ENCODE measurements around the gene TNFRSF8. TPM values are rescaled to one million over a fixed set of nuclear protein-coding genes. Genes with fewer than 3 reads are reported as not detected.
"Not testable (repeated sequence)": the region's sequence is repeated elsewhere in the genome, so short reads cannot be mapped to it uniquely, and the experiment has no call there.

Gene TNFRSF8
- total RNA-seq, 1 donor from 2014 or later: 1.8 TPM

- peak; percentile 74 for ATAC-seq
- no peaks in the 10 kb centered on the region for H3K36me3 ChIP-seq
- TF ChIP-seq, protein P1, sequence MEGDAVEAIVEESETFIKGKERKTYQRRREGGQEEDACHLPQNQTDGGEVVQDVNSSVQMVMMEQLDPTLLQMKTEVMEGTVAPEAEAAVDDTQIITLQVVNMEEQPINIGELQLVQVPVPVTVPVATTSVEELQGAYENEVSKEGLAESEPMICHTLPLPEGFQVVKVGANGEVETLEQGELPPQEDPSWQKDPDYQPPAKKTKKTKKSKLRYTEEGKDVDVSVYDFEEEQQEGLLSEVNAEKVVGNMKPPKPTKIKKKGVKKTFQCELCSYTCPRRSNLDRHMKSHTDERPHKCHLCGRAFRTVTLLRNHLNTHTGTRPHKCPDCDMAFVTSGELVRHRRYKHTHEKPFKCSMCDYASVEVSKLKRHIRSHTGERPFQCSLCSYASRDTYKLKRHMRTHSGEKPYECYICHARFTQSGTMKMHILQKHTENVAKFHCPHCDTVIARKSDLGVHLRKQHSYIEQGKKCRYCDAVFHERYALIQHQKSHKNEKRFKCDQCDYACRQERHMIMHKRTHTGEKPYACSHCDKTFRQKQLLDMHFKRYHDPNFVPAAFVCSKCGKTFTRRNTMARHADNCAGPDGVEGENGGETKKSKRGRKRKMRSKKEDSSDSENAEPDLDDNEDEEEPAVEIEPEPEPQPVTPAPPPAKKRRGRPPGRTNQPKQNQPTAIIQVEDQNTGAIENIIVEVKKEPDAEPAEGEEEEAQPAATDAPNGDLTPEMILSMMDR (IDR thresholded peaks at IDR 0.05): no peak
- no peaks in the 10 kb centered on the region for H3K4me1 ChIP-seq
- H3K27me3 ChIP-seq: no peaks in the 10 kb centered on the region
- no peaks in the 10 kb centered on the region for H3K9me3 ChIP-seq
- intact Hi-C loops (cut with DNase I): no loop called here
- no peak overlapping the region for H3K27ac ChIP-seq
- H3K4me3 ChIP-seq: no peak overlapping the region
- DNase-seq: no peak
These were observed 22.5 kb upstream of the TNFRSF8 start for GRCh38 chr1:12040457-12041051.

- DNase-seq; H3K9me3 ChIP-seq; H3K4me3 ChIP-seq; intact Hi-C loops (cut with DNase I); H3K27me3 ChIP-seq; H3K36me3 ChIP-seq; H3K27ac ChIP-seq; H3K4me1 ChIP-seq; ATAC-seq: not testable (repeated sequence)
These were observed 18.8 kb upstream of the TNFRSF8 start for GRCh38 chr1:12044187-12044877.

DNA sequence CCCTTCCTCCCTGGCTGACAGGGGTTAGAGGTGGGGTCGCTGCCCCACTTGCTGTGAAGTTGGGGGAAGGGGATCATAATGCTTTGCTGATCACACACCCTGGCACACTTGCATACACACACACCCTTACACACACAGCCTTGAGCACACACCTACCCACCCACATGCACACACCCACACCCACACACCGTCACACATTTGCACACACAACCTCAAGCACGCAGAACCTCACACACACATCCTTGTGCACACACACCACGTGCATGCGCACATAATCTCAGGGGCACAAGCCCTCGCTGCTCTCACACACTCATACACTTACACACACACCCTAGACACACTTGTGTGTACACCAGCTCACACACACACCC lies 16.4 kb upstream of the TNFRSF8 start:
- Histone ChIP-seq H3K9me3 (no peaks in the 10 kb centered on the region), H3K27me3 (peaks cover 10% of the 10 kb centered on the region), H3K27ac (no peak overlapping the region), H3K36me3 (no peaks in the 10 kb centered on the region), H3K4me3 (no peak overlapping the region), H3K4me1 (no peaks in the 10 kb centered on the region)
- peak; percentile 28 for ATAC-seq
- TF ChIP-seq, protein P1 (IDR thresholded peaks at IDR 0.05): no peak
- no peak for DNase-seq
- intact Hi-C loops (cut with DNase I): no loop called here

GRCh38 chr1:12047120-12047876 lies 15.8 kb upstream of the TNFRSF8 start:
- no peaks in the 10 kb centered on the region for H3K9me3 ChIP-seq
- H3K27ac ChIP-seq: no peak overlapping the region
- no peaks in the 10 kb centered on the region for H3K4me1 ChIP-seq
- TF ChIP-seq, protein P1 (IDR thresholded peaks at IDR 0.05): no peak
- H3K27me3 ChIP-seq: peaks cover 10% of the 10 kb centered on the region
- no peak for ATAC-seq
- H3K4me3 ChIP-seq: no peak overlapping the region
- no peaks in the 10 kb centered on the region for H3K36me3 ChIP-seq
- no peak for DNase-seq
- intact Hi-C loops (cut with DNase I): no loop called here

- Histone ChIP-seq H3K4me1 (no peaks in the 10 kb centered on the region), H3K27ac (no peak overlapping the region), H3K4me3 (no peak overlapping the region), H3K27me3 (peaks cover 10% of the 10 kb centered on the region), H3K36me3 (no peaks in the 10 kb centered on the region), H3K9me3 (no peaks in the 10 kb centered on the region)
- ATAC-seq: no peak
- intact Hi-C loops (cut with DNase I): no loop called here
- no peak for DNase-seq
- TF ChIP-seq, protein P1 (IDR thresholded peaks at IDR 0.05): no peak
These were observed 14.7 kb upstream of the TNFRSF8 start for GRCh38 chr1:12048372-12048771.

- ATAC-seq (no peak), DNase-seq (no peak)
- no peaks in the 10 kb centered on the region for H3K9me3 ChIP-seq
- intact Hi-C loops (cut with DNase I): no loop called here
- no peaks in the 10 kb centered on the region for H3K4me1 ChIP-seq
- H3K27me3 ChIP-seq: peaks cover 10% of the 10 kb centered on the region
- no peak overlapping the region for H3K4me3 ChIP-seq
- no peak overlapping the region for H3K27ac ChIP-seq
- TF ChIP-seq, protein P1 (IDR thresholded peaks at IDR 0.05): no peak
- no peaks in the 10 kb centered on the region for H3K36me3 ChIP-seq
These were observed 13.5 kb upstream of the TNFRSF8 start for GRCh38 chr1:12049616-12050015.
